Mucosa of rectum (tissue), 2 donors: ENCODE measurements around the gene IL1RAPL1.
"Not testable (repeated sequence)": the region's sequence is repeated elsewhere in the genome, so short reads cannot be mapped to it uniquely, and the experiment has no call there.

Experiments used
- H3K27ac ChIP-seq, 2 donors: one replicate each; pipeline ENCODE4 v1.7.0; 2013; ENCODE audit warnings: inconsistent platforms in 2 of 2, low read depth in 2 of 2, low read length in 2 of 2
- H3K27me3 ChIP-seq, 2 donors: one replicate each; pipeline ENCODE4 v1.7.0; 2013; ENCODE audit warnings: low read length in 2 of 2; ENCODE audit not compliant: control insufficient read depth in 2 of 2, insufficient read depth in 2 of 2
- H3K36me3 ChIP-seq, 2 donors: one replicate each; pipeline ENCODE4 v1.7.0; 2013; ENCODE audit warnings: low read length in 2 of 2; ENCODE audit not compliant: control insufficient read depth in 2 of 2, insufficient read depth in 2 of 2
- H3K4me1 ChIP-seq, 2 donors: one replicate each; pipeline ENCODE4 v1.7.0; 2013; ENCODE audit warnings: low read length in 2 of 2, mild to moderate bottlenecking in 1 of 2; ENCODE audit not compliant: control insufficient read depth in 2 of 2, insufficient read depth in 2 of 2
- H3K4me3 ChIP-seq, 2 donors: one replicate each; pipeline ENCODE4 v1.7.0; 2013; ENCODE audit warnings: low read length in 2 of 2
- H3K9ac ChIP-seq, 2 donors: one replicate each; pipeline ENCODE4 v1.7.0; 2013; ENCODE audit warnings: low read length in 2 of 2, low read depth in 1 of 2, mild to moderate bottlenecking in 1 of 2
- H3K9me3 ChIP-seq, 2 donors: one replicate each; pipeline ENCODE4 v1.7.0; 2013; ENCODE audit warnings: low read length in 2 of 2; ENCODE audit not compliant: control insufficient read depth in 2 of 2
- donor health status: healthy.
- donor health status: Normal muscosa, but diverticular disease.

Gene IL1RAPL1

GRCh38 chrX:29122817-29123216, 535.6 kb downstream of the IL1RAPL1 start:
- not testable (repeated sequence) for H3K9ac ChIP-seq, H3K27ac ChIP-seq, H3K4me1 ChIP-seq, H3K4me3 ChIP-seq, H3K36me3 ChIP-seq, H3K27me3 ChIP-seq, H3K9me3 ChIP-seq

GRCh38 chrX:29130905-29131304, 543.7 kb downstream of the IL1RAPL1 start:
- Histone ChIP-seq H3K27me3 (no peaks in the 10 kb centered on the region), H3K4me1 (no peaks in the 10 kb centered on the region), H3K9ac (no peak overlapping the region), H3K27ac (no peak overlapping the region), H3K9me3 (no peaks in the 10 kb centered on the region), H3K36me3 (no peaks in the 10 kb centered on the region), H3K4me3 (no peak overlapping the region)

- no peaks in the 10 kb centered on the region for H3K27me3 ChIP-seq
- H3K4me3 ChIP-seq, result no peak overlapping the region
- no peak overlapping the region for H3K9ac ChIP-seq
- no peaks in the 10 kb centered on the region for H3K9me3 ChIP-seq
- no peaks in the 10 kb centered on the region for H3K4me1 ChIP-seq
- H3K27ac ChIP-seq, result no peak overlapping the region
- H3K36me3 ChIP-seq, result no peaks in the 10 kb centered on the region
Observed at GRCh38 chrX:29136904-29137303, 549.7 kb downstream of the IL1RAPL1 start.

- Histone ChIP-seq H3K9me3 (no peaks in the 10 kb centered on the region), H3K36me3 (no peaks in the 10 kb centered on the region), H3K27ac (no peak overlapping the region), H3K27me3 (no peaks in the 10 kb centered on the region), H3K9ac (no peak overlapping the region), H3K4me3 (no peak overlapping the region), H3K4me1 (no peaks in the 10 kb centered on the region)
Observed at GRCh38 chrX:29138003-29138402, 550.8 kb downstream of the IL1RAPL1 start.

GRCh38 chrX:29143356-29143755, 556.1 kb downstream of the IL1RAPL1 start:
- Histone ChIP-seq H3K4me1 (no peaks in the 10 kb centered on the region), H3K27me3 (no peaks in the 10 kb centered on the region), H3K9ac (no peak overlapping the region), H3K9me3 (no peaks in the 10 kb centered on the region), H3K4me3 (no peak overlapping the region), H3K36me3 (no peaks in the 10 kb centered on the region), H3K27ac (no peak overlapping the region)

GRCh38 chrX:29143756-29144155, 556.5 kb downstream of the IL1RAPL1 start:
- Histone ChIP-seq H3K36me3 (no peaks in the 10 kb centered on the region), H3K27me3 (no peaks in the 10 kb centered on the region), H3K4me3 (no peak overlapping the region)

GRCh38 chrX:29145316-29145715, 558.1 kb downstream of the IL1RAPL1 start:
- Histone ChIP-seq H3K9ac (no peak overlapping the region), H3K27ac (no peak overlapping the region), H3K4me1 (no peaks in the 10 kb centered on the region), H3K36me3 (no peaks in the 10 kb centered on the region), H3K27me3 (no peaks in the 10 kb centered on the region), H3K9me3 (no peaks in the 10 kb centered on the region), H3K4me3 (no peak overlapping the region)

More at GRCh38 chrX:29143756-29144155, 556.5 kb downstream of the IL1RAPL1 start:
- Histone ChIP-seq H3K27ac (no peak overlapping the region), H3K9me3 (no peaks in the 10 kb centered on the region), H3K4me1 (no peaks in the 10 kb centered on the region), H3K9ac (no peak overlapping the region)

- Histone ChIP-seq H3K9me3 (no peaks in the 10 kb centered on the region), H3K27ac (no peak overlapping the region), H3K4me3 (no peak overlapping the region), H3K27me3 (no peaks in the 10 kb centered on the region), H3K36me3 (no peaks in the 10 kb centered on the region), H3K4me1 (no peaks in the 10 kb centered on the region), H3K9ac (no peak overlapping the region)
Observed at GRCh38 chrX:29148511-29148910, 561.3 kb downstream of the IL1RAPL1 start.

GRCh38 chrX:29155286-29155685, 568.0 kb downstream of the IL1RAPL1 start:
- Histone ChIP-seq H3K36me3 (no peaks in the 10 kb centered on the region), H3K27ac (no peak overlapping the region), H3K4me3 (no peak overlapping the region), H3K27me3 (no peaks in the 10 kb centered on the region), H3K9me3 (no peaks in the 10 kb centered on the region), H3K9ac (no peak overlapping the region), H3K4me1 (no peaks in the 10 kb centered on the region)

- Histone ChIP-seq H3K4me3 (no peak overlapping the region), H3K4me1 (no peaks in the 10 kb centered on the region), H3K9me3 (no peaks in the 10 kb centered on the region), H3K9ac (no peak overlapping the region), H3K36me3 (no peaks in the 10 kb centered on the region), H3K27me3 (no peaks in the 10 kb centered on the region), H3K27ac (no peak overlapping the region)
Observed at GRCh38 chrX:29172880-29173279, 585.6 kb downstream of the IL1RAPL1 start.

- Histone ChIP-seq H3K36me3 (no peaks in the 10 kb centered on the region), H3K27ac (no peak overlapping the region), H3K9ac (no peak overlapping the region), H3K4me3 (no peak overlapping the region), H3K27me3 (no peaks in the 10 kb centered on the region), H3K9me3 (no peaks in the 10 kb centered on the region), H3K4me1 (no peaks in the 10 kb centered on the region)
Observed at GRCh38 chrX:29187264-29187663, 600.0 kb downstream of the IL1RAPL1 start.
